ENCODE data around the gene TACC3.

The TACC3 gene

GRCh38 chr4:1792158-1792831, 71.0 kb downstream of the TACC3 start:
- Histone ChIP-seq H3K4me2 (ENCODE audit: low read length) (no peak overlapping the region), H3K9me3 (ENCODE audit: control insufficient read depth, insufficient read depth, low read length) (no peaks in the 10 kb centered on the region), H3F3A (ENCODE audit: control insufficient read depth, insufficient read depth) (no peaks in the 10 kb centered on the region), H4K20me1 (ENCODE audit: control insufficient read depth, insufficient read depth, low read depth, low read length) (no peaks in the 10 kb centered on the region; the same call in 1 of the 2 replicates), H3K27me3 (ENCODE audit: control insufficient read depth, low read length) (peaks cover 39% of the 10 kb centered on the region), H3K79me2 (ENCODE audit: control insufficient read depth, low read length) (no peaks in the 10 kb centered on the region), H3K4me3 (ENCODE audit: low read length) (no peak overlapping the region), H3K4me1 (ENCODE audit: control insufficient read depth, low read length) (no peaks in the 10 kb centered on the region), H3K27ac (ENCODE audit: low read depth, low read length) (no peak overlapping the region), H3K9me2 (replicated peaks; ENCODE audit: control insufficient read depth, low read length) (no peaks in the 10 kb centered on the region), H3K36me3 (ENCODE audit: control insufficient read depth, low read length) (no peaks in the 10 kb centered on the region)
- TF ChIP-seq, protein P1, sequence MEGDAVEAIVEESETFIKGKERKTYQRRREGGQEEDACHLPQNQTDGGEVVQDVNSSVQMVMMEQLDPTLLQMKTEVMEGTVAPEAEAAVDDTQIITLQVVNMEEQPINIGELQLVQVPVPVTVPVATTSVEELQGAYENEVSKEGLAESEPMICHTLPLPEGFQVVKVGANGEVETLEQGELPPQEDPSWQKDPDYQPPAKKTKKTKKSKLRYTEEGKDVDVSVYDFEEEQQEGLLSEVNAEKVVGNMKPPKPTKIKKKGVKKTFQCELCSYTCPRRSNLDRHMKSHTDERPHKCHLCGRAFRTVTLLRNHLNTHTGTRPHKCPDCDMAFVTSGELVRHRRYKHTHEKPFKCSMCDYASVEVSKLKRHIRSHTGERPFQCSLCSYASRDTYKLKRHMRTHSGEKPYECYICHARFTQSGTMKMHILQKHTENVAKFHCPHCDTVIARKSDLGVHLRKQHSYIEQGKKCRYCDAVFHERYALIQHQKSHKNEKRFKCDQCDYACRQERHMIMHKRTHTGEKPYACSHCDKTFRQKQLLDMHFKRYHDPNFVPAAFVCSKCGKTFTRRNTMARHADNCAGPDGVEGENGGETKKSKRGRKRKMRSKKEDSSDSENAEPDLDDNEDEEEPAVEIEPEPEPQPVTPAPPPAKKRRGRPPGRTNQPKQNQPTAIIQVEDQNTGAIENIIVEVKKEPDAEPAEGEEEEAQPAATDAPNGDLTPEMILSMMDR (IDR thresholded peaks at IDR 0.05; ENCODE audit: low read depth, low read length, poor library complexity, severe bottlenecking): no peak
- no peak for TF ChIP-seq EZH2phosphoT487 (IDR thresholded peaks at IDR 0.05; ENCODE audit: borderline replicate concordance, low read length)

- Histone ChIP-seq H3K79me2 (ENCODE audit: control insufficient read depth, low read length) (no peaks in the 10 kb centered on the region), H4K20me1 (ENCODE audit: control insufficient read depth, insufficient read depth, low read depth, low read length) (no peaks in the 10 kb centered on the region; the same call in 1 of the 2 replicates), H3K27ac (ENCODE audit: low read depth, low read length) (no peak within 1 kb of the TSS), H3K4me3 (ENCODE audit: low read length) (no peak within 1 kb of the TSS), H3K9me3 (ENCODE audit: control insufficient read depth, insufficient read depth, low read length) (no peaks in the 10 kb centered on the region), H3K27me3 (ENCODE audit: control insufficient read depth, low read length) (peaks cover 39% of the 10 kb centered on the region), H3F3A (ENCODE audit: control insufficient read depth, insufficient read depth) (no peaks in the 10 kb centered on the region), H3K9me2 (replicated peaks; ENCODE audit: control insufficient read depth, low read length) (no peaks in the 10 kb centered on the region), H3K4me1 (ENCODE audit: control insufficient read depth, low read length) (no peaks in the 10 kb centered on the region), H3K36me3 (ENCODE audit: control insufficient read depth, low read length) (no peaks in the 10 kb centered on the region), H3K4me2 (ENCODE audit: low read length) (no peak within 1 kb of the TSS)
- TF ChIP-seq, protein P1 (IDR thresholded peaks at IDR 0.05; ENCODE audit: low read depth, low read length, poor library complexity, severe bottlenecking): no peak
- TF ChIP-seq EZH2phosphoT487 (IDR thresholded peaks at IDR 0.05; ENCODE audit: borderline replicate concordance, low read length): no peak
These were observed 71.6 kb downstream of the TACC3 start, which contains the start of gene FGFR3 for GRCh38 chr4:1792832-1793495. TSS of gene FGFR3 (plus strand) at chr4:1793293. CDS start at chr4:1793935, 642 bp downstream.

DNA sequence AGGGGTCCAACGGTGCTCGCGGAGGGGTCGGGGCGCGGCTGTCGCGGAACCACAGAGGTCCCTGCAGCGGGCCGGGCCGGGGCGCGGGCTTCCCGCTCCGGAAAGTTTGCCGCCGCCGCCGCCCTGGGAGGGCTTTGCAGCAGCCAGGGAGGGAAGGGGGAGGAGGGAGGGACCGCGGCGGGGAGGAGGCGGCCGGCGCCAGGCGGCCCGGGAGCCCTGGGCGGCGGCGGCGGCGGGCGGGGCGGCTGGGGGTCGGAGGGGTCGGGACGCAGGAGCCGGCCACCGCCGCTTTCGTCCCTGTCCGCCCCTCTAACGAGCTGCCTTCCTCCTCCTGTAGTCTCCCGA, 72.1 kb downstream of the TACC3 start:
- Histone ChIP-seq H3K36me3 (ENCODE audit: control insufficient read depth, low read length) (no peaks in the 10 kb centered on the region), H3F3A (ENCODE audit: control insufficient read depth, insufficient read depth) (no peaks in the 10 kb centered on the region), H3K4me3 (ENCODE audit: low read length) (no peak overlapping the region), H3K27me3 (ENCODE audit: control insufficient read depth, low read length) (peaks cover 39% of the 10 kb centered on the region), H3K4me2 (ENCODE audit: low read length) (no peak overlapping the region), H3K79me2 (ENCODE audit: control insufficient read depth, low read length) (no peaks in the 10 kb centered on the region), H3K9me3 (ENCODE audit: control insufficient read depth, insufficient read depth, low read length) (no peaks in the 10 kb centered on the region), H3K9me2 (replicated peaks; ENCODE audit: control insufficient read depth, low read length) (no peaks in the 10 kb centered on the region), H3K27ac (ENCODE audit: low read depth, low read length) (no peak overlapping the region), H4K20me1 (ENCODE audit: control insufficient read depth, insufficient read depth, low read depth, low read length) (no peaks in the 10 kb centered on the region; the same call in 1 of the 2 replicates), H3K4me1 (ENCODE audit: control insufficient read depth, low read length) (no peaks in the 10 kb centered on the region)
- TF ChIP-seq EZH2phosphoT487 (IDR thresholded peaks at IDR 0.05; ENCODE audit: borderline replicate concordance, low read length): no peak
- TF ChIP-seq, protein P1 (IDR thresholded peaks at IDR 0.05; ENCODE audit: low read depth, low read length, poor library complexity, severe bottlenecking): no peak
